ENCODE measurements around the gene PCDH9.

Gene PCDH9

DNA sequence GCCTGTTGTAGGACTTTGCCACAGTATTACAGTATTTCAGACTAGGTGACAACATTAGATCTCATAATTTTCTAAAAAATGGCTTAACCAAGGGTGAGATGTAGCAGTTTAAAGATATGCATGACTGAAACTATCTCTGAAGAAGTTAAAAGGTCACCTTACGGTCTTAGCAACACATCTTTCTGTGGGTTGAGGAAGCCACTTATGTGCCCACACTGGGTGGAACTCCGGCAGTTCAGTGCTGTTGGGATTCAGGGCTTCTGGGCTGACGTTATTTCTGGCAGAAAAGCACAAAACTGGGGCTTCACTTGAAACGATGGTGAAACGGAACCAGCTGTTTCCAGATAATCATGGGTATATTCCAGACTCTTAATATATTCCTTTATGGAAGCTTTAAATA is 697.3 kb downstream of the PCDH9 start:
- TF ChIP-seq, protein P1, sequence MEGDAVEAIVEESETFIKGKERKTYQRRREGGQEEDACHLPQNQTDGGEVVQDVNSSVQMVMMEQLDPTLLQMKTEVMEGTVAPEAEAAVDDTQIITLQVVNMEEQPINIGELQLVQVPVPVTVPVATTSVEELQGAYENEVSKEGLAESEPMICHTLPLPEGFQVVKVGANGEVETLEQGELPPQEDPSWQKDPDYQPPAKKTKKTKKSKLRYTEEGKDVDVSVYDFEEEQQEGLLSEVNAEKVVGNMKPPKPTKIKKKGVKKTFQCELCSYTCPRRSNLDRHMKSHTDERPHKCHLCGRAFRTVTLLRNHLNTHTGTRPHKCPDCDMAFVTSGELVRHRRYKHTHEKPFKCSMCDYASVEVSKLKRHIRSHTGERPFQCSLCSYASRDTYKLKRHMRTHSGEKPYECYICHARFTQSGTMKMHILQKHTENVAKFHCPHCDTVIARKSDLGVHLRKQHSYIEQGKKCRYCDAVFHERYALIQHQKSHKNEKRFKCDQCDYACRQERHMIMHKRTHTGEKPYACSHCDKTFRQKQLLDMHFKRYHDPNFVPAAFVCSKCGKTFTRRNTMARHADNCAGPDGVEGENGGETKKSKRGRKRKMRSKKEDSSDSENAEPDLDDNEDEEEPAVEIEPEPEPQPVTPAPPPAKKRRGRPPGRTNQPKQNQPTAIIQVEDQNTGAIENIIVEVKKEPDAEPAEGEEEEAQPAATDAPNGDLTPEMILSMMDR (IDR thresholded peaks at IDR 0.05; ENCODE audit: low read depth, low read length): no peak
- TF ChIP-seq EZH2phosphoT487 (IDR thresholded peaks at IDR 0.05; ENCODE audit: low read depth): no peak
- Histone ChIP-seq H3K79me2 (ENCODE audit: low read length) (no peaks in the 10 kb centered on the region), H3K27ac (ENCODE audit: low read length) (no peak overlapping the region), H3K4me3 (ENCODE audit: low read length) (no peak overlapping the region), H3K27me3 (ENCODE audit: low read depth, low read length) (no peaks in the 10 kb centered on the region), H3K9ac (ENCODE audit: low read length) (no peak overlapping the region), H4K20me1 (ENCODE audit: insufficient read depth, low read length) (no peaks in the 10 kb centered on the region), H3K36me3 (replicated peaks; ENCODE audit: low read depth, low read length) (no peaks in the 10 kb centered on the region), H3K4me1 (ENCODE audit: low read length) (peaks cover 5% of the 10 kb centered on the region; the same call in 1 of the 2 replicates), H2AFZ (ENCODE audit: low read depth, low read length) (no peak overlapping the region), H3K9me3 (ENCODE audit: insufficient read depth, low read length) (no peaks in the 10 kb centered on the region), H3K4me2 (ENCODE audit: low read length) (no peak overlapping the region)

DNA sequence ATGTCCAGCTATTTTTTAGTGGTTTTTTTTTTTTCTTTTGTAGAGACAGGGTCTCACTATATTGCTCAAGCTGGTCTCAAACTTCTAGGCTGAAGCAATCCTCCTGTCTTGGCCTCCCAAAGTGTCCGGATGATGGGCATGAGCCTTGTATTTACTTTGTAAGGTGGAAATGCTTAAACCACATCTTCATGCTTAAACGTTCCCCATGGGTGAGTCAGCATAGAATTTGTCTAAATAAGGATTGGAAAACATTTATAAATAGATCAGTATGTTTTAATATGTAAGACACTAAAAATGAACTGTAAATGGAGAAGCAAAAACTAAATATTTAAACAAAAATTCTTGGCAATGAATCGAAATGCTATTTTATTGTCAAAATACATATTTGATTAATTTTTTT is 698.0 kb downstream of the PCDH9 start:
- H3K9me3 ChIP-seq (ENCODE audit: insufficient read depth, low read length): no peaks in the 10 kb centered on the region
- no peak overlapping the region for H3K27ac ChIP-seq (ENCODE audit: low read length)
- H2AFZ ChIP-seq (ENCODE audit: low read depth, low read length): no peak overlapping the region
- H4K20me1 ChIP-seq (ENCODE audit: insufficient read depth, low read length): no peaks in the 10 kb centered on the region
- H3K27me3 ChIP-seq (ENCODE audit: low read depth, low read length): no peaks in the 10 kb centered on the region
- H3K9ac ChIP-seq (ENCODE audit: low read length): no peak overlapping the region
- H3K4me1 ChIP-seq (ENCODE audit: low read length): peaks cover 5% of the 10 kb centered on the region; the same call in 1 of the 2 replicates
- H3K4me2 ChIP-seq (ENCODE audit: low read length): no peak overlapping the region
- H3K4me3 ChIP-seq (ENCODE audit: low read length): no peak overlapping the region
- no peaks in the 10 kb centered on the region for H3K79me2 ChIP-seq (ENCODE audit: low read length)
- no peaks in the 10 kb centered on the region for H3K36me3 ChIP-seq (replicated peaks; ENCODE audit: low read depth, low read length)
- no peak for TF ChIP-seq EZH2phosphoT487 (IDR thresholded peaks at IDR 0.05; ENCODE audit: low read depth)
- TF ChIP-seq, protein P1 (IDR thresholded peaks at IDR 0.05; ENCODE audit: low read depth, low read length): no peak

DNA sequence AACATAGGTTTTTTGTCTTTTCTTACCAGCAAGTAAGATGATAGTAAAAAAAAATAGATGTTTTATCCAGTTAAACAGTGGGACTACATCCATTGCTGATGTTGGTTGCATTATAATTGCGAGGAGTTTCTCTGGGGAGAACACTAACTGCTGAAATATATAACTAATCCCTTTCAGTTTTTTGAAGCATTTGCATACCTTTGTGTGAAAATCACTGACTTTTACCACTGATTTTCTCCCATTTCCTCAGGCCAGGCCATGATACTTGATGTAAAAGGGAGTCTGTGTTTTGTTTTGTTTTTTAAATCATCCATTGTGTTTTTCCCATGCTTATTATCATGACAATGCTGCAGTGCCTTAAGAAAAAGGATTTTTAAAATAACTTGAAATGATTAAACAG is 699.5 kb downstream of the PCDH9 start:
- no peak overlapping the region for H2AFZ ChIP-seq (ENCODE audit: low read depth, low read length)

GRCh38 chr13:66530158-66530557 is 700.0 kb downstream of the PCDH9 start:
- Histone ChIP-seq H4K20me1 (ENCODE audit: insufficient read depth, low read length) (no peaks in the 10 kb centered on the region), H3K79me2 (ENCODE audit: low read length) (no peaks in the 10 kb centered on the region), H3K4me1 (ENCODE audit: low read length) (peaks cover 6% of the 10 kb centered on the region), H3K4me2 (ENCODE audit: low read length) (no peak overlapping the region), H3K4me3 (ENCODE audit: low read length) (no peak overlapping the region), H3K9ac (ENCODE audit: low read length) (no peak overlapping the region), H3K27ac (ENCODE audit: low read length) (no peak overlapping the region), H2AFZ (ENCODE audit: low read depth, low read length) (peak overlapping the region; percentile 32; the same call in 1 of the 2 replicates), H3K9me3 (ENCODE audit: insufficient read depth, low read length) (no peaks in the 10 kb centered on the region), H3K27me3 (ENCODE audit: low read depth, low read length) (no peaks in the 10 kb centered on the region), H3K36me3 (replicated peaks; ENCODE audit: low read depth, low read length) (no peaks in the 10 kb centered on the region)
- no peak for TF ChIP-seq EZH2phosphoT487 (IDR thresholded peaks at IDR 0.05; ENCODE audit: low read depth)
- TF ChIP-seq, protein P1 (IDR thresholded peaks at IDR 0.05; ENCODE audit: low read depth, low read length): no peak

More for the DNA sequence above, 699.5 kb downstream of the PCDH9 start:
- Histone ChIP-seq H4K20me1 (ENCODE audit: insufficient read depth, low read length) (no peaks in the 10 kb centered on the region), H3K27ac (ENCODE audit: low read length) (no peak overlapping the region), H3K9ac (ENCODE audit: low read length) (no peak overlapping the region), H3K9me3 (ENCODE audit: insufficient read depth, low read length) (no peaks in the 10 kb centered on the region), H3K36me3 (replicated peaks; ENCODE audit: low read depth, low read length) (no peaks in the 10 kb centered on the region), H3K4me1 (ENCODE audit: low read length) (peaks cover 5% of the 10 kb centered on the region; the same call in 1 of the 2 replicates), H3K4me2 (ENCODE audit: low read length) (no peak overlapping the region), H3K79me2 (ENCODE audit: low read length) (no peaks in the 10 kb centered on the region), H3K4me3 (ENCODE audit: low read length) (no peak overlapping the region), H3K27me3 (ENCODE audit: low read depth, low read length) (no peaks in the 10 kb centered on the region)
- TF ChIP-seq EZH2phosphoT487 (IDR thresholded peaks at IDR 0.05; ENCODE audit: low read depth): no peak
- TF ChIP-seq, protein P1 (IDR thresholded peaks at IDR 0.05; ENCODE audit: low read depth, low read length): no peak

Data from OCI-LY3 (cell line).